ENCODE data around the gene SMIM35.

The SMIM35 gene

GRCh38 chr11:118055966-118056365 is 30.8 kb downstream of the SMIM35 start:
- no peak for DNase-seq

- no peak for DNase-seq
Measured at GRCh38 chr11:118054712-118055640, 31.8 kb downstream of the SMIM35 start.

GRCh38 chr11:118052581-118053206 is 34.1 kb downstream of the SMIM35 start:
- no peak for DNase-seq

- DNase-seq: no peak
Measured at GRCh38 chr11:118051611-118052461, 34.9 kb downstream of the SMIM35 start.

GRCh38 chr11:118051136-118051610 is 35.6 kb downstream of the SMIM35 start:
- DNase-seq: no peak

GRCh38 chr11:118050208-118050891 is 36.4 kb downstream of the SMIM35 start:
- no peak for DNase-seq

GRCh38 chr11:118049771-118050170 is 37.0 kb downstream of the SMIM35 start:
- no peak for DNase-seq

- no peak for DNase-seq
Measured at GRCh38 chr11:118048472-118049370, 38.0 kb downstream of the SMIM35 start.

- DNase-seq: no peak
Measured at GRCh38 chr11:118047749-118048148, 39.0 kb downstream of the SMIM35 start.

- no peak for DNase-seq
Measured at GRCh38 chr11:118046964-118047700, 39.6 kb downstream of the SMIM35 start.

GRCh38 chr11:118046051-118046963 is 40.5 kb downstream of the SMIM35 start:
- no peak for DNase-seq

GRCh38 chr11:118045191-118045590 is 41.6 kb downstream of the SMIM35 start:
- DNase-seq: no peak

- DNase-seq: no peak
Measured at GRCh38 chr11:118042796-118043195, 44.0 kb downstream of the SMIM35 start.

GRCh38 chr11:118042141-118042540 is 44.6 kb downstream of the SMIM35 start:
- no peak for DNase-seq

GRCh38 chr11:118033443-118033842 is 53.3 kb downstream of the SMIM35 start:
- DNase-seq: no peak

GRCh38 chr11:118028626-118029025 is 58.1 kb downstream of the SMIM35 start:
- no peak for DNase-seq

GRCh38 chr11:118027694-118028093 is 59.1 kb downstream of the SMIM35 start:
- no peak for DNase-seq

- no peak for DNase-seq
Measured at GRCh38 chr11:118021146-118021545, 65.6 kb downstream of the SMIM35 start.

- DNase-seq: no peak
Measured at GRCh38 chr11:118018401-118018800, 68.4 kb downstream of the SMIM35 start.

All from NCI-H1436 treated with DMSO at 0.1 percent for 48 hours (cell line).